H1 (cell line): Measurements from ENCODE around the gene AANAT. TPM values are rescaled to one million over a fixed set of nuclear protein-coding genes. Genes with fewer than 3 reads are reported as not detected.

Experiments
- CTCF ChIA-PET: fragments of 300-600 bp; sonication (Branson Sonifier 250); formaldehyde crosslinking; loops from one replicate; lab custom pipeline; 2021; ENCODE audit not compliant: partially characterized antibody; lab: Charles Lee
- POLR2A ChIA-PET: fragments of 300-600 bp; sonication (Branson Sonifier 250); formaldehyde crosslinking; loops from one replicate; lab custom pipeline; 2021; ENCODE audit warnings: inconsistent platforms; ENCODE audit not compliant: partially characterized antibody; lab: Charles Lee
- DNase-seq, 2 experiments: peaks; one replicate each; pipeline versions ENCODE4 v3.0.0 to v3.0.0-alpha.2; 2010 to 2022; ENCODE audit warnings: low spot score in 2 of 2, low read depth in 1 of 2, mixed read lengths in 1 of 2
- FAIRE-seq: peaks from 2 replicates; lab custom pipeline; 2011; peaks lifted over from hg19 to GRCh38; lab: Jason Lieb, UNC
- H2AFZ ChIP-seq: 2 replicates; pipeline ENCODE4 v1.8.1; 2012; ENCODE audit warnings: low read length, inconsistent platforms
- H2AK5ac ChIP-seq: 2 replicates; pipeline ENCODE4 v1.6.1; 2013; ENCODE audit warnings: low read depth, low read length
- H2BK120ac ChIP-seq: replicated peaks from 2 replicates; pipeline ENCODE3; 2013; ENCODE audit warnings: low read depth, low read length, inconsistent platforms
- H2BK12ac ChIP-seq: 2 replicates; pipeline ENCODE4 v1.6.1; 2013; ENCODE audit warnings: low read depth, low read length
- H2BK15ac ChIP-seq: 2 replicates; pipeline ENCODE4 v1.6.1; 2013; ENCODE audit warnings: low read length
- H2BK20ac ChIP-seq: 2 replicates; pipeline ENCODE4 v1.6.1; 2013; ENCODE audit warnings: low read length
- H2BK5ac ChIP-seq: 2 replicates; pipeline ENCODE4 v1.6.1; 2013; ENCODE audit warnings: low read depth, low read length
- H3K14ac ChIP-seq: 2 replicates; pipeline ENCODE4 v1.6.1; 2013; ENCODE audit warnings: inconsistent platforms; ENCODE audit not compliant: insufficient read length
- H3K18ac ChIP-seq: 2 replicates; pipeline ENCODE4 v1.6.1; 2013; ENCODE audit warnings: low read length; ENCODE audit errors: extremely low read depth
- H3K23ac ChIP-seq: 2 replicates; pipeline ENCODE4 v1.6.1; 2013; ENCODE audit warnings: inconsistent platforms; ENCODE audit not compliant: insufficient read length
- H3K23me2 ChIP-seq: 2 replicates; pipeline ENCODE4 v1.6.1; 2013; ENCODE audit warnings: low read depth, low read length
- H3K27ac ChIP-seq: 2 replicates; pipeline ENCODE4 v1.6.1; 2011; ENCODE audit warnings: low read depth, low read length, inconsistent platforms
- H3K27me3 ChIP-seq, 4 experiments: replicated peaks in 1 of 4; 1 replicate in 1 of 4; 2 replicates in 3 of 4; pipeline versions ENCODE4 v1.6.1 to v1.8.1; 2011 to 2013; ENCODE audit warnings: low read length in 3 of 4, mild to moderate bottlenecking in 3 of 4, inconsistent platforms in 2 of 4, mixed read lengths in 2 of 4, moderate library complexity in 1 of 4; ENCODE audit not compliant: control insufficient read depth in 3 of 4, insufficient read depth in 3 of 4; ENCODE audit errors: extremely low read depth in 1 of 4
- H3K36me3 ChIP-seq, 4 experiments: 2 replicates each; pipeline versions ENCODE4 v1.6.1 to v1.8.1; 2011 to 2013; ENCODE audit warnings: mild to moderate bottlenecking in 4 of 4, low read length in 3 of 4, moderate library complexity in 2 of 4, control low read depth in 1 of 4, inconsistent platforms in 1 of 4; ENCODE audit not compliant: insufficient read depth in 4 of 4, control insufficient read depth in 2 of 4
- H3K4ac ChIP-seq: replicated peaks from 2 replicates; pipeline ENCODE3; 2013; ENCODE audit warnings: low read length, low read depth, mixed read lengths, inconsistent platforms; ENCODE audit not compliant: insufficient read length
- H3K4me1 ChIP-seq, 4 experiments: replicated peaks in 1 of 4; 1 replicate in 1 of 4; 2 replicates in 3 of 4; pipeline versions ENCODE4 v1.6.1 to v1.8.1; 2011 to 2013; ENCODE audit warnings: low read length in 3 of 4, inconsistent platforms in 2 of 4, mixed read lengths in 1 of 4; ENCODE audit not compliant: insufficient read depth in 4 of 4, control insufficient read depth in 3 of 4
- H3K4me2 ChIP-seq, 2 experiments: 2 replicates each; pipeline versions ENCODE4 v1.6.1 to v1.8.1; 2011 to 2013; ENCODE audit warnings: low read depth in 2 of 2, low read length in 2 of 2, control low read depth in 1 of 2, inconsistent platforms in 1 of 2, mild to moderate bottlenecking in 1 of 2; ENCODE audit not compliant: insufficient read depth in 1 of 2
- H3K4me3 ChIP-seq, 4 experiments: fragments of 200-600, 300-600 bp in 1 of 4; sonication (generic), shearing (Covaris generic), sonication (Bioruptor Twin) in 1 of 4; 2 replicates each; pipeline versions ENCODE4 v1.5.1 to v1.8.1; 2011 to 2016; ENCODE audit warnings: low read length in 4 of 4, low read depth in 3 of 4, control low read depth in 2 of 4, inconsistent platforms in 2 of 4, mild to moderate bottlenecking in 2 of 4, mixed read lengths in 1 of 4, moderate library complexity in 1 of 4; ENCODE audit not compliant: insufficient read depth in 2 of 4; ENCODE audit errors: extremely low read depth in 1 of 4
- H3K56ac ChIP-seq: replicated peaks from 2 replicates; pipeline ENCODE3; 2013; ENCODE audit warnings: low read depth, mild to moderate bottlenecking, mixed read lengths, low read length, inconsistent platforms; ENCODE audit not compliant: insufficient read length
- H3K79me1 ChIP-seq: 2 replicates; pipeline ENCODE4 v1.6.1; 2013; ENCODE audit warnings: low read depth, low read length, control low read depth
- H3K79me2 ChIP-seq, 2 experiments: 2 replicates each; pipeline versions ENCODE4 v1.6.1 to v1.8.1; 2012 to 2013; ENCODE audit warnings: low read length in 2 of 2, mild to moderate bottlenecking in 2 of 2, inconsistent platforms in 1 of 2; ENCODE audit not compliant: insufficient read depth in 2 of 2, control insufficient read depth in 1 of 2
- H3K9ac ChIP-seq, 4 experiments: replicated peaks in 1 of 4; 1 replicate in 1 of 4; 2 replicates in 3 of 4; pipeline versions ENCODE4 v1.6.1 to v1.8.1; 2011 to 2013; ENCODE audit warnings: low read depth in 3 of 4, low read length in 3 of 4, control low read depth in 2 of 4, mild to moderate bottlenecking in 2 of 4, moderate library complexity in 2 of 4, inconsistent platforms in 1 of 4; ENCODE audit errors: extremely low read depth in 1 of 4
- H3K9me3 ChIP-seq, 2 experiments: 2 replicates each; pipeline versions ENCODE4 v1.6.1 to v1.8.1; 2012 to 2013; ENCODE audit warnings: mild to moderate bottlenecking in 2 of 2, moderate library complexity in 2 of 2, control low read depth in 1 of 2, inconsistent platforms in 1 of 2, low read depth in 1 of 2, low read length in 1 of 2, mixed read lengths in 1 of 2; ENCODE audit not compliant: insufficient read depth in 2 of 2
- H4K20me1 ChIP-seq, 2 experiments: replicated peaks in 1 of 2; 2 replicates each; pipeline versions ENCODE3 to v1.8.1; 2011 to 2013; ENCODE audit warnings: inconsistent platforms in 2 of 2, low read length in 2 of 2, mild to moderate bottlenecking in 1 of 2; ENCODE audit not compliant: insufficient read depth in 2 of 2, control insufficient read depth in 1 of 2
- H4K5ac ChIP-seq: 2 replicates; pipeline ENCODE4 v1.6.1; 2013; ENCODE audit warnings: low read length, low read depth, mixed read lengths, inconsistent platforms; ENCODE audit not compliant: insufficient read length
- H4K8ac ChIP-seq: 2 replicates; pipeline ENCODE4 v1.8.0; 2013; ENCODE audit warnings: mild to moderate bottlenecking, moderate library complexity, low read length, inconsistent platforms; ENCODE audit not compliant: insufficient read depth; ENCODE audit errors: extremely low read depth
- H4K91ac ChIP-seq: replicated peaks from 2 replicates; pipeline ENCODE3; 2013; ENCODE audit warnings: low read length, mixed read lengths, inconsistent platforms; ENCODE audit not compliant: insufficient read length
- BRCA1 ChIP-seq: IDR thresholded peaks from 2 replicates; pipeline ENCODE4 v1.6.1; 2012; ENCODE audit warnings: low read depth, low read length, improper control_type of control experiment
- CTCF ChIP-seq, 3 experiments: IDR thresholded peaks; 1 replicate in 2 of 3; 2 replicates in 1 of 3; pipeline versions ENCODE4 v1.5.1 to v1.6.1; 2011; ENCODE audit warnings: low read length in 3 of 3, mild to moderate bottlenecking in 3 of 3, inconsistent platforms in 2 of 3, low read depth in 1 of 3, moderate library complexity in 1 of 3; ENCODE audit not compliant: insufficient read depth in 1 of 3; ENCODE audit errors: control extremely low read depth in 1 of 3
- EGR1 ChIP-seq: IDR thresholded peaks from 2 replicates; pipeline ENCODE4 v1.6.1; 2011; ENCODE audit warnings: low read depth, low read length, borderline replicate concordance
- JUND ChIP-seq: IDR thresholded peaks from 2 replicates; pipeline ENCODE4 v1.6.1; 2011; ENCODE audit warnings: mild to moderate bottlenecking, improper control_type of control experiment, low read length
- KDM1A ChIP-seq: fragments of 200-600, 300-600 bp; sonication (generic); IDR thresholded peaks from 2 replicates; pipeline ENCODE4 v1.7.1; 2016; ENCODE audit warnings: mild to moderate bottlenecking, low read length, borderline replicate concordance
- MAFK ChIP-seq: IDR thresholded peaks from 2 replicates; pipeline ENCODE4 v1.6.1; 2012; ENCODE audit warnings: low read depth, mild to moderate bottlenecking, improper control_type of control experiment, low read length
- PHF8 ChIP-seq: fragments of 200-600 bp; sonication (generic); conservative IDR thresholded peaks from 2 replicates; pipeline ENCODE4 v1.7.1; 2012; ENCODE audit warnings: low read depth, mild to moderate bottlenecking, inconsistent platforms, low read length, moderate library complexity
- POLR2AphosphoS5 ChIP-seq: IDR thresholded peaks from 2 replicates; pipeline ENCODE4 v1.6.1; 2011; ENCODE audit warnings: low read depth, low read length
- RXRA ChIP-seq: IDR thresholded peaks from 2 replicates; pipeline ENCODE4 v1.6.1; 2011; ENCODE audit warnings: low read depth, mild to moderate bottlenecking, low read length, moderate library complexity; ENCODE audit not compliant: insufficient read depth
- SAP30 ChIP-seq: fragments of 300-600 bp; sonication (generic); IDR thresholded peaks from 2 replicates; pipeline ENCODE4 v1.7.1; 2012; ENCODE audit warnings: low read length, moderate library complexity, mild to moderate bottlenecking, inconsistent platforms; ENCODE audit not compliant: insufficient read depth, insufficient replicate concordance
- SP2 ChIP-seq: IDR thresholded peaks from 2 replicates; pipeline ENCODE4 v1.6.1; 2012; ENCODE audit warnings: mild to moderate bottlenecking, low read length, inconsistent platforms
- SUZ12 ChIP-seq: fragments of 200-600 bp; sonication (generic); IDR thresholded peaks from 2 replicates; pipeline ENCODE4 v1.6.1; 2012; ENCODE audit warnings: mild to moderate bottlenecking, inconsistent platforms, low read length, moderate library complexity, mixed read lengths
- WGBS, 2 experiments: shearing (Covaris generic) in 1 of 2; methylation state at CpG; one replicate each; pipeline versions ENCODE4 v1.1.6 to v1.1.7; 2013 to 2015; ENCODE audit warnings: low lambda C conversion rate in 2 of 2, mixed read lengths in 2 of 2, inconsistent platforms in 1 of 2, low coverage in 1 of 2, missing lambda C conversion rate in 1 of 2; ENCODE audit not compliant: insufficient replicate concordance in 2 of 2, insufficient coverage in 1 of 2, insufficient read length in 1 of 2; ENCODE audit errors: extremely low coverage in 1 of 2, missing lambda C conversion rate in 1 of 2; 5-methylcytosine and 5-hydroxymethylcytosine counted together
- polyA plus RNA-seq, 7 experiments: library from polyadenylated mRNA; depleted of rRNA in 3 of 7; stranded (reverse) in 5 of 7; unstranded in 2 of 7; fragments of >200 nt in 5 of 7; fragments of 200-250 nt in 2 of 7; gene quantifications; 1 replicate in 5 of 7; 2 replicates in 1 of 7; 4 replicates in 1 of 7; pipeline versions ENCODE4 v1.2.1 to v1.2.3, GENCODE V29; 2011 to 2013; ENCODE audit warnings: missing spikeins in 2 of 7, mixed read lengths in 2 of 7
- total RNA-seq: library from RNA; stranded (reverse); fragmentation: NEBNext Ultra II Directional; extraction: Animal tissue kit (Norgen Biotek cat#: 25700); gene quantifications from 2 replicates; pipeline ENCODE4 v1.2.1, GENCODE V29; 2021

The AANAT gene
- total and polyA plus RNA-seq, 2 of the 8 experiments (the other 6 are each of a cell fraction or from before 2014, with no cell fraction given): 0.53 TPM; not detected in 1

- Histone ChIP-seq H3K18ac (no peak overlapping the region), H2AK5ac (no peak overlapping the region), H4K8ac (no peak overlapping the region), H3K4me2 (no peak overlapping the region), H2BK5ac (no peak overlapping the region), H3K9ac (no peak overlapping the region), H2BK15ac (no peak overlapping the region), H3K27me3 (no peaks in the 10 kb centered on the region), H2BK20ac (no peak overlapping the region), H4K91ac (no peak overlapping the region), H3K23me2 (no peaks in the 10 kb centered on the region), H3K56ac (no peak overlapping the region), H4K5ac (no peak overlapping the region), H2BK12ac (no peak overlapping the region), H3K79me1 (no peaks in the 10 kb centered on the region), H3K79me2 (no peaks in the 10 kb centered on the region), H3K4ac (no peak overlapping the region), H3K27ac (no peak overlapping the region), H3K36me3 (peaks cover 0 to 2% (median 1%) of the 10 kb centered on the region in 4 experiments; a peak in 1 of 8 replicates), H3K4me3 (no peak overlapping the region), H3K4me1 (no peaks in the 10 kb centered on the region), H2BK120ac (no peak overlapping the region), H4K20me1 (peaks cover 0 to 9% of the 10 kb centered on the region in 2 experiments), H3K23ac (no peak overlapping the region), H2AFZ (no peak overlapping the region), H3K9me3 (no peaks in the 10 kb centered on the region), H3K14ac (no peak overlapping the region)
- DNase-seq (no peak), FAIRE-seq (no peak)
- POLR2A ChIA-PET: interaction anchor here (0.9 to 3.4 kb wide), 7 partner anchors 9 to 80 kb away, joined by 3 to 11 read pairs (median 4); partner anchors contain the start of gene AANAT
- WGBS, 2 experiments: 95% methylated on average over 15 of the region's 15 CpGs; no CpG with 5 or more reads in 1 of the 2 experiments
- CTCF ChIA-PET: interaction anchor here (1.0 to 11.0 kb wide), 13 partner anchors 10 to 80 kb away, joined by 3 to 192 read pairs (median 5); partner anchors contain the start of genes AANAT, RHBDF2 and UBE2O
- TF ChIP-seq SAP30 (no peak), BRCA1 (no peak), MAFK (no peak), SP2 (no peak), POLR2AphosphoS5 (no peak), PHF8 (no peak), KDM1A (no peak), SUZ12 (no peak), RXRA (no peak), CTCF (IDR thresholded peaks at IDR 0.05; ENCODE audit: control extremely low read depth in 1 of 3, insufficient read depth in 1 of 3, low read depth in 1 of 3, low read length in 3 of 3) (no peak), EGR1 (no peak), JUND (no peak)
These were observed 10.2 kb downstream of the AANAT start for GRCh38 chr17:76477576-76477975.
